ENCODE measurements around the gene MSLN.

- no peak for TF ChIP-seq CTCF (IDR thresholded peaks at IDR 0.05)
- no peak for TF ChIP-seq POLR2A (IDR thresholded peaks at IDR 0.05)
Observed at GRCh38 chr16:720447-720989, 40.0 kb upstream of the MSLN start.
